ENCODE results near the gene PLGRKT.

DNA sequence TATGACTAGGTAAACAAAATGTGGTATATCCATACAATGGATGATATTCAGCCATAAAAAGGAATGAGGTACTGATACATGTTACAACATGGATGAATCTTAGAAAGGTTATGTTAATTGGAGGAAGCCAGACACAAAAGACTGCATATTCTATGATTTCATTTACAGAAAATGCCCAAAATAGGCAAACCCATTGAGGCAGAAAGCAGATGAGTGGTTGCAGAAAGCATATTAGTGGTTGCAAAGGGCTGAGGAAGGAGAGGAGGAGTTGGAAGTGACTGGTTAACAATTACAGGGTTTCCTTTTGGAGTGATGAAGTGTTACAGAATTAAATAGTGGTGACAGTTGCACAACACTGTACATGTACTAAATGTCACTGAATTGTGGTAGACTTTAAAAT is 17.7 kb downstream of the PLGRKT start:
- TF ChIP-seq ATF1 (CRISPR knock-in tag; IDR thresholded peaks at IDR 0.05) (no peak), GRHL2 (CRISPR knock-in tag; IDR thresholded peaks at IDR 0.05; ENCODE audit: insufficient replicate concordance, severe bottlenecking) (no peak), NFE2L1 (CRISPR knock-in tag; IDR thresholded peaks at IDR 0.05) (no peak), SMAD3 (CRISPR knock-in tag; IDR thresholded peaks at IDR 0.05; ENCODE audit: borderline replicate concordance) (no peak), CREB1 (CRISPR knock-in tag; IDR thresholded peaks at IDR 0.05) (no peak)
- TF ChIP-seq, protein P1, sequence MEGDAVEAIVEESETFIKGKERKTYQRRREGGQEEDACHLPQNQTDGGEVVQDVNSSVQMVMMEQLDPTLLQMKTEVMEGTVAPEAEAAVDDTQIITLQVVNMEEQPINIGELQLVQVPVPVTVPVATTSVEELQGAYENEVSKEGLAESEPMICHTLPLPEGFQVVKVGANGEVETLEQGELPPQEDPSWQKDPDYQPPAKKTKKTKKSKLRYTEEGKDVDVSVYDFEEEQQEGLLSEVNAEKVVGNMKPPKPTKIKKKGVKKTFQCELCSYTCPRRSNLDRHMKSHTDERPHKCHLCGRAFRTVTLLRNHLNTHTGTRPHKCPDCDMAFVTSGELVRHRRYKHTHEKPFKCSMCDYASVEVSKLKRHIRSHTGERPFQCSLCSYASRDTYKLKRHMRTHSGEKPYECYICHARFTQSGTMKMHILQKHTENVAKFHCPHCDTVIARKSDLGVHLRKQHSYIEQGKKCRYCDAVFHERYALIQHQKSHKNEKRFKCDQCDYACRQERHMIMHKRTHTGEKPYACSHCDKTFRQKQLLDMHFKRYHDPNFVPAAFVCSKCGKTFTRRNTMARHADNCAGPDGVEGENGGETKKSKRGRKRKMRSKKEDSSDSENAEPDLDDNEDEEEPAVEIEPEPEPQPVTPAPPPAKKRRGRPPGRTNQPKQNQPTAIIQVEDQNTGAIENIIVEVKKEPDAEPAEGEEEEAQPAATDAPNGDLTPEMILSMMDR (IDR thresholded peaks at IDR 0.05): no peak
- TF ChIP-seq, protein P2, sequence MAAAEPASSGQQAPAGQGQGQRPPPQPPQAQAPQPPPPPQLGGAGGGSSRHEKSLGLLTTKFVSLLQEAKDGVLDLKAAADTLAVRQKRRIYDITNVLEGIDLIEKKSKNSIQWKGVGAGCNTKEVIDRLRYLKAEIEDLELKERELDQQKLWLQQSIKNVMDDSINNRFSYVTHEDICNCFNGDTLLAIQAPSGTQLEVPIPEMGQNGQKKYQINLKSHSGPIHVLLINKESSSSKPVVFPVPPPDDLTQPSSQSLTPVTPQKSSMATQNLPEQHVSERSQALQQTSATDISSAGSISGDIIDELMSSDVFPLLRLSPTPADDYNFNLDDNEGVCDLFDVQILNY (CRISPR knock-in tag; IDR thresholded peaks at IDR 0.05): no peak
- TF ChIP-seq, protein P3, sequence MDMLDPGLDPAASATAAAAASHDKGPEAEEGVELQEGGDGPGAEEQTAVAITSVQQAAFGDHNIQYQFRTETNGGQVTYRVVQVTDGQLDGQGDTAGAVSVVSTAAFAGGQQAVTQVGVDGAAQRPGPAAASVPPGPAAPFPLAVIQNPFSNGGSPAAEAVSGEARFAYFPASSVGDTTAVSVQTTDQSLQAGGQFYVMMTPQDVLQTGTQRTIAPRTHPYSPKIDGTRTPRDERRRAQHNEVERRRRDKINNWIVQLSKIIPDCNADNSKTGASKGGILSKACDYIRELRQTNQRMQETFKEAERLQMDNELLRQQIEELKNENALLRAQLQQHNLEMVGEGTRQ (CRISPR knock-in tag; IDR thresholded peaks at IDR 0.05): no peak
- TF ChIP-seq, protein P4, sequence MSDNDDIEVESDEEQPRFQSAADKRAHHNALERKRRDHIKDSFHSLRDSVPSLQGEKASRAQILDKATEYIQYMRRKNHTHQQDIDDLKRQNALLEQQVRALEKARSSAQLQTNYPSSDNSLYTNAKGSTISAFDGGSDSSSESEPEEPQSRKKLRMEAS (CRISPR knock-in tag; IDR thresholded peaks at IDR 0.05): no peak
- TF ChIP-seq, protein P5, sequence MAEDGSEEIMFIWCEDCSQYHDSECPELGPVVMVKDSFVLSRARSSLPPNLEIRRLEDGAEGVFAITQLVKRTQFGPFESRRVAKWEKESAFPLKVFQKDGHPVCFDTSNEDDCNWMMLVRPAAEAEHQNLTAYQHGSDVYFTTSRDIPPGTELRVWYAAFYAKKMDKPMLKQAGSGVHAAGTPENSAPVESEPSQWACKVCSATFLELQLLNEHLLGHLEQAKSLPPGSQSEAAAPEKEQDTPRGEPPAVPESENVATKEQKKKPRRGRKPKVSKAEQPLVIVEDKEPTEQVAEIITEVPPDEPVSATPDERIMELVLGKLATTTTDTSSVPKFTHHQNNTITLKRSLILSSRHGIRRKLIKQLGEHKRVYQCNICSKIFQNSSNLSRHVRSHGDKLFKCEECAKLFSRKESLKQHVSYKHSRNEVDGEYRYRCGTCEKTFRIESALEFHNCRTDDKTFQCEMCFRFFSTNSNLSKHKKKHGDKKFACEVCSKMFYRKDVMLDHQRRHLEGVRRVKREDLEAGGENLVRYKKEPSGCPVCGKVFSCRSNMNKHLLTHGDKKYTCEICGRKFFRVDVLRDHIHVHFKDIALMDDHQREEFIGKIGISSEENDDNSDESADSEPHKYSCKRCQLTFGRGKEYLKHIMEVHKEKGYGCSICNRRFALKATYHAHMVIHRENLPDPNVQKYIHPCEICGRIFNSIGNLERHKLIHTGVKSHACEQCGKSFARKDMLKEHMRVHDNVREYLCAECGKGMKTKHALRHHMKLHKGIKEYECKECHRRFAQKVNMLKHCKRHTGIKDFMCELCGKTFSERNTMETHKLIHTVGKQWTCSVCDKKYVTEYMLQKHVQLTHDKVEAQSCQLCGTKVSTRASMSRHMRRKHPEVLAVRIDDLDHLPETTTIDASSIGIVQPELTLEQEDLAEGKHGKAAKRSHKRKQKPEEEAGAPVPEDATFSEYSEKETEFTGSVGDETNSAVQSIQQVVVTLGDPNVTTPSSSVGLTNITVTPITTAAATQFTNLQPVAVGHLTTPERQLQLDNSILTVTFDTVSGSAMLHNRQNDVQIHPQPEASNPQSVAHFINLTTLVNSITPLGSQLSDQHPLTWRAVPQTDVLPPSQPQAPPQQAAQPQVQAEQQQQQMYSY (CRISPR knock-in tag; IDR thresholded peaks at IDR 0.05): no peak
- TF ChIP-seq, protein P6, sequence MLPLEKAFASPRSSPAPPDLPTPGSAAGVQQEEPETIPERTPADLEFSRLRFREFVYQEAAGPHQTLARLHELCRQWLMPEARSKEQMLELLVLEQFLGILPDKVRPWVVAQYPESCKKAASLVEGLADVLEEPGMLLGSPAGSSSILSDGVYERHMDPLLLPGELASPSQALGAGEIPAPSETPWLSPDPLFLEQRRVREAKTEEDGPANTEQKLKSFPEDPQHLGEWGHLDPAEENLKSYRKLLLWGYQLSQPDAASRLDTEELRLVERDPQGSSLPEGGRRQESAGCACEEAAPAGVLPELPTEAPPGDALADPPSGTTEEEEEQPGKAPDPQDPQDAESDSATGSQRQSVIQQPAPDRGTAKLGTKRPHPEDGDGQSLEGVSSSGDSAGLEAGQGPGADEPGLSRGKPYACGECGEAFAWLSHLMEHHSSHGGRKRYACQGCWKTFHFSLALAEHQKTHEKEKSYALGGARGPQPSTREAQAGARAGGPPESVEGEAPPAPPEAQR (CRISPR knock-in tag; IDR thresholded peaks at IDR 0.05): no peak
- TF ChIP-seq, protein P7, sequence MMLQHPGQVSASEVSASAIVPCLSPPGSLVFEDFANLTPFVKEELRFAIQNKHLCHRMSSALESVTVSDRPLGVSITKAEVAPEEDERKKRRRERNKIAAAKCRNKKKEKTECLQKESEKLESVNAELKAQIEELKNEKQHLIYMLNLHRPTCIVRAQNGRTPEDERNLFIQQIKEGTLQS (CRISPR knock-in tag; conservative IDR thresholded peaks at IDR 0.05): no peak
- TF ChIP-seq, protein P8, sequence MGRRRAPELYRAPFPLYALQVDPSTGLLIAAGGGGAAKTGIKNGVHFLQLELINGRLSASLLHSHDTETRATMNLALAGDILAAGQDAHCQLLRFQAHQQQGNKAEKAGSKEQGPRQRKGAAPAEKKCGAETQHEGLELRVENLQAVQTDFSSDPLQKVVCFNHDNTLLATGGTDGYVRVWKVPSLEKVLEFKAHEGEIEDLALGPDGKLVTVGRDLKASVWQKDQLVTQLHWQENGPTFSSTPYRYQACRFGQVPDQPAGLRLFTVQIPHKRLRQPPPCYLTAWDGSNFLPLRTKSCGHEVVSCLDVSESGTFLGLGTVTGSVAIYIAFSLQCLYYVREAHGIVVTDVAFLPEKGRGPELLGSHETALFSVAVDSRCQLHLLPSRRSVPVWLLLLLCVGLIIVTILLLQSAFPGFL (CRISPR knock-in tag; IDR thresholded peaks at IDR 0.05; ENCODE audit: borderline replicate concordance): no peak
